H1 (cell line): ENCODE measurements around the gene CCDC92B. TPM values are rescaled to one million over a fixed set of nuclear protein-coding genes. Genes with fewer than 3 reads are reported as not detected.

Source experiments
- ASH2L ChIP-seq: fragments of 200-600, 300-600 bp; sonication (generic); IDR thresholded peaks from one replicate; pipeline ENCODE4 v1.7.1; 2017; ENCODE audit warnings: low read length
- ATF2 ChIP-seq: IDR thresholded peaks from 2 replicates; pipeline ENCODE4 v1.6.1; 2012; ENCODE audit warnings: low read length, inconsistent platforms
- FOSL1 ChIP-seq: IDR thresholded peaks from 2 replicates; pipeline ENCODE4 v1.6.1; 2011; ENCODE audit warnings: mild to moderate bottlenecking, low read depth, low read length, moderate library complexity; ENCODE audit not compliant: insufficient read depth
- GABPA ChIP-seq: IDR thresholded peaks from 2 replicates; pipeline ENCODE4 v1.6.1; 2011; ENCODE audit warnings: mild to moderate bottlenecking, low read length, moderate library complexity, borderline replicate concordance; ENCODE audit not compliant: insufficient read depth
- HDAC2 ChIP-seq, 2 experiments: fragments of 300-600 bp in 1 of 2; sonication (generic) in 1 of 2; IDR thresholded peaks; 2 replicates each; pipeline ENCODE4 v1.6.1; 2011 to 2012; ENCODE audit warnings: low read depth in 2 of 2, low read length in 2 of 2, mild to moderate bottlenecking in 2 of 2, moderate library complexity in 2 of 2, borderline replicate concordance in 1 of 2, inconsistent platforms in 1 of 2
- KDM5A ChIP-seq: fragments of 200-600 bp; IDR thresholded peaks from 2 replicates; pipeline ENCODE4 v1.7.1; 2012; ENCODE audit warnings: mild to moderate bottlenecking, low read length, inconsistent platforms, mixed read lengths
- PHF8 ChIP-seq: fragments of 200-600 bp; sonication (generic); conservative IDR thresholded peaks from 2 replicates; pipeline ENCODE4 v1.7.1; 2012; ENCODE audit warnings: low read depth, mild to moderate bottlenecking, inconsistent platforms, low read length, moderate library complexity
- POU5F1 ChIP-seq: IDR thresholded peaks from 2 replicates; pipeline ENCODE4 v1.6.1; 2011; ENCODE audit warnings: low read depth, mild to moderate bottlenecking, low read length, moderate library complexity
- SIX5 ChIP-seq: IDR thresholded peaks from 2 replicates; pipeline ENCODE4 v1.6.1; 2011; ENCODE audit warnings: mild to moderate bottlenecking, low read depth, low read length
- polyA plus RNA-seq, 7 experiments: library from polyadenylated mRNA; depleted of rRNA in 3 of 7; stranded (reverse) in 5 of 7; unstranded in 2 of 7; fragments of >200 nt in 5 of 7; fragments of 200-250 nt in 2 of 7; gene quantifications; 1 replicate in 5 of 7; 2 replicates in 1 of 7; 4 replicates in 1 of 7; pipeline versions ENCODE4 v1.2.1 to v1.2.3, GENCODE V29; 2011 to 2013; ENCODE audit warnings: missing spikeins in 2 of 7, mixed read lengths in 2 of 7
- total RNA-seq: library from RNA; stranded (reverse); fragmentation: NEBNext Ultra II Directional; extraction: Animal tissue kit (Norgen Biotek cat#: 25700); gene quantifications from 2 replicates; pipeline ENCODE4 v1.2.1, GENCODE V29; 2021
- TF ChIP-seq, protein P1 (sequence below): IDR thresholded peaks from 2 replicates; pipeline ENCODE4 v1.6.1; 2011; ENCODE audit warnings: low read length, improper control_type of control experiment

Gene CCDC92B
- total and polyA plus RNA-seq, 2 of the 8 experiments (the other 6 are each of a cell fraction or from before 2014, with no cell fraction given): 5.5 to 12.1 TPM

DNA sequence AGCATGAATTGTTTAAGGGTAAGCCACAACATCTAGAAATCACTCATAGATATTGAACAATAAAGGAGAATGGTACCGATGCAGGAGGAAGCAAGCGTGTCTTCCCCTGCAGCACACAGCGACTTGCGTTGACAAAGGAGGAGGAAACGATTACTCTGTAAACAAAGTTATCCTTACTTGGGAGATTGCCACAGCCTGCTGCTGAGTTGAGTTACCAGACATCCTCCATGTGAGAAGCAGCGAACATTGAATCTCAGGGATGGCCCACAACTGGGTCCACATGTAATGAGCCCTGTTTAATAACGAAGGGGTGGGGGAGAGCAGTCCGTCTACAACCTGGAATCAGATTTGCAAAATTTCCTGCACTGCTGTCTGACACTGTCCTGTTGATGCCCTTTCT is 65.5 kb downstream of the CCDC92B start (continued):
- no peak for TF ChIP-seq KDM5A
- TF ChIP-seq PHF8: no peak
- no peak for TF ChIP-seq HDAC2 (IDR thresholded peaks at IDR 0.05; ENCODE audit: borderline replicate concordance in 1 of 2, low read depth in 2 of 2, low read length in 2 of 2)
- TF ChIP-seq, protein P1, sequence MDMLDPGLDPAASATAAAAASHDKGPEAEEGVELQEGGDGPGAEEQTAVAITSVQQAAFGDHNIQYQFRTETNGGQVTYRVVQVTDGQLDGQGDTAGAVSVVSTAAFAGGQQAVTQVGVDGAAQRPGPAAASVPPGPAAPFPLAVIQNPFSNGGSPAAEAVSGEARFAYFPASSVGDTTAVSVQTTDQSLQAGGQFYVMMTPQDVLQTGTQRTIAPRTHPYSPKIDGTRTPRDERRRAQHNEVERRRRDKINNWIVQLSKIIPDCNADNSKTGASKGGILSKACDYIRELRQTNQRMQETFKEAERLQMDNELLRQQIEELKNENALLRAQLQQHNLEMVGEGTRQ: no peak
- no peak for TF ChIP-seq POU5F1
- no peak for TF ChIP-seq ASH2L
- no peak for TF ChIP-seq FOSL1
- TF ChIP-seq SIX5: no peak
- no peak for TF ChIP-seq GABPA
- no peak for TF ChIP-seq ATF2
